ENCODE measurements around the gene NEIL3. TPM values are rescaled to one million over a fixed set of nuclear protein-coding genes. Genes with fewer than 3 reads are reported as not detected.

NEIL3 gene
- total and polyA plus RNA-seq, 2 of the 8 experiments (the other 6 are each of a cell fraction or from before 2014, with no cell fraction given) = 5.5 to 11.0 TPM

GRCh38 chr4:177322881-177323280 is 13.2 kb downstream of the NEIL3 start:
- Histone ChIP-seq H3K4ac (replicated peaks; ENCODE audit: insufficient read length, low read depth, low read length) (no peak overlapping the region), H3K79me1 (ENCODE audit: low read depth, low read length) (no peaks in the 10 kb centered on the region), H2BK15ac (ENCODE audit: low read length) (no peak overlapping the region), H3K4me1 (replicated peaks in 1 of 4; ENCODE audit: control insufficient read depth in 3 of 4, insufficient read depth in 4 of 4, low read length in 3 of 4) (no peaks in the 10 kb centered on the region), H3K23me2 (ENCODE audit: low read depth, low read length) (no peaks in the 10 kb centered on the region), H2BK12ac (ENCODE audit: low read depth, low read length) (no peak overlapping the region), H3K27ac (ENCODE audit: low read depth, low read length) (no peak overlapping the region), H2AFZ (ENCODE audit: low read length) (no peak overlapping the region), H2BK120ac (replicated peaks; ENCODE audit: low read depth, low read length) (no peak overlapping the region), H2AK5ac (ENCODE audit: low read depth, low read length) (no peak overlapping the region), H3K36me3 (ENCODE audit: control insufficient read depth in 2 of 4, insufficient read depth in 4 of 4, low read length in 3 of 4) (peaks cover 0 to 11% (median 5%) of the 10 kb centered on the region in 4 experiments; a peak in 3 of 8 replicates), H4K5ac (ENCODE audit: insufficient read length, low read depth, low read length) (no peak overlapping the region), H3K79me2 (ENCODE audit: control insufficient read depth in 1 of 2, insufficient read depth in 2 of 2, low read length in 2 of 2) (peaks cover 0 to 17% of the 10 kb centered on the region in 2 experiments; a peak in 2 of 4 replicates), H2BK20ac (ENCODE audit: low read length) (no peak overlapping the region), H3K14ac (ENCODE audit: insufficient read length) (no peak overlapping the region), H3K18ac (ENCODE audit: extremely low read depth, low read length) (no peak overlapping the region), H4K20me1 (replicated peaks in 1 of 2; ENCODE audit: control insufficient read depth in 1 of 2, insufficient read depth in 2 of 2, low read length in 2 of 2) (no peaks in the 10 kb centered on the region), H4K91ac (replicated peaks; ENCODE audit: insufficient read length, low read length) (no peak overlapping the region), H4K8ac (ENCODE audit: extremely low read depth, insufficient read depth, low read length) (no peak overlapping the region), H3K4me2 (ENCODE audit: insufficient read depth in 1 of 2, low read depth in 2 of 2, low read length in 2 of 2) (no peak overlapping the region), H3K9me3 (ENCODE audit: insufficient read depth in 2 of 2, low read depth in 1 of 2, low read length in 1 of 2) (0 out of 4 replicates have a peak, but pooled peaks cover 0 to 2% of the 10 kb centered on the region in 2 experiments), H3K27me3 (replicated peaks in 1 of 4; ENCODE audit: control insufficient read depth in 3 of 4, extremely low read depth in 1 of 4, insufficient read depth in 3 of 4, low read length in 3 of 4) (no peaks in the 10 kb centered on the region), H3K23ac (ENCODE audit: insufficient read length) (no peak overlapping the region), H3K56ac (replicated peaks; ENCODE audit: insufficient read length, low read depth, low read length) (no peak overlapping the region), H3K4me3 (ENCODE audit: extremely low read depth in 1 of 4, insufficient read depth in 2 of 4, low read depth in 3 of 4, low read length in 4 of 4) (no peak overlapping the region), H3K9ac (replicated peaks in 1 of 4; ENCODE audit: extremely low read depth in 1 of 4, low read depth in 3 of 4, low read length in 3 of 4) (no peak overlapping the region), H2BK5ac (ENCODE audit: low read depth, low read length) (no peak overlapping the region)
- WGBS, 2 experiments (ENCODE audit: extremely low coverage in 1 of 2, insufficient coverage in 1 of 2, insufficient read length in 1 of 2, insufficient replicate concordance in 2 of 2, low coverage in 1 of 2, low lambda C conversion rate in 2 of 2, missing lambda C conversion rate in 1 of 2) = 90% methylated on average over 3 of the region's 3 CpGs; no CpG with 5 or more reads in 1 of the 2 experiments
- POLR2A ChIA-PET (ENCODE audit: partially characterized antibody) = no interaction called here
- FAIRE-seq (no peak), DNase-seq (ENCODE audit: low read depth in 1 of 2, low spot score in 2 of 2) (no peak)
- CTCF ChIA-PET (ENCODE audit: partially characterized antibody) = interaction anchor here (1.3 kb wide), 1 partner anchor 58 kb away, joined by 6 read pairs; no protein-coding TSS in a partner anchor
- TF ChIP-seq TBP (IDR thresholded peaks at IDR 0.05; ENCODE audit: low read depth, low read length) = no peak
- no peak for TF ChIP-seq TAF7 (optimal IDR thresholded peaks at IDR 0.05; ENCODE audit: borderline replicate concordance, low read depth, low read length)

All from H1 (cell line).